Stimulated activated CD4-positive, alpha-beta T cell treated with anti-CD3 and anti-CD28 coated beads, Interleukin-15, amount 100 ng/mL, for 24 hours (primary cell): Measurements from ENCODE around the gene SPATS2L.

ENCODE experiments used
- DNase-seq: peaks from one replicate; pipeline ENCODE4 v3.0.0-alpha.2; 2020

The SPATS2L gene

GRCh38 chr2:200448455-200448854 lies 142.0 kb downstream of the SPATS2L start:
- DNase-seq = no peak

GRCh38 chr2:200449149-200449548 lies 142.7 kb downstream of the SPATS2L start:
- no peak for DNase-seq

DNA sequence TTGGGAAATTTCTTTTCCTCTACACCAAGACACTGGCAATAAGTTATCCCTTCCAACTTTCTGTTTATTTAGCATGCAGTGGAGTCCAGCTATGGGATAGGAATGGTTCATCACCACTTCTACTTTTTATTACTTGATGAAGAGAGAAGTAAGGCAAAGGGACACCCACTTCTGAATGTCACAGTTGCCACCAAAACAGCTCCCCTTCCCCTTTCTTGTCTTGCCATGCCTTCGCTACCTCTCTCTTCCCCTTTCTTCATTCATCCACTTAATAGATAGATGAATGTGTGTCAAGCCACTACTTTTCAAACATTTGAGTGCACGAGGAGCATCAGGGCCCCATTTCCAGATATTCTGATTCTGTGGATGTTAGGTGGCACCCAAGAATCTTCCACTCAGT lies 143.8 kb downstream of the SPATS2L start:
- DNase-seq = no peak

DNA sequence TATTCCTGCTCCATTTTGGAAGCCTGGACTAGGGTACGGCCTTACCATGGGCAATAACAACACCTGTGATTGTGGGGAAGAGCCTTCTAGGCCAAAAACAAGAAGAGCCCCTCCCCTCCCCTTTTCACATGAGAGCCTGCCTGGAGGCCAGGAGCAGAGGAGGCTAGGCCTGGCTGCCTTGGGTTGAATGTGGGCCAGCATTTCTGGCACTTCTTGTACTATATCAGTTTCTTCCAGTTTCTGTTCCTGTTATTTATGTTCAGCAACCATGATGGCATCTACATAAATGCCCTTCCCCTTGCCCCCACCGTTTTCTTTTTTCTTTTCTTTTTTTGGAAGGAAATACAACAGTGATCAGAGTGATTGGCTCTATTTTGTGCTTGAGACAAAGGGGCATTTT lies 145.0 kb downstream of the SPATS2L start:
- DNase-seq = no peak

DNA sequence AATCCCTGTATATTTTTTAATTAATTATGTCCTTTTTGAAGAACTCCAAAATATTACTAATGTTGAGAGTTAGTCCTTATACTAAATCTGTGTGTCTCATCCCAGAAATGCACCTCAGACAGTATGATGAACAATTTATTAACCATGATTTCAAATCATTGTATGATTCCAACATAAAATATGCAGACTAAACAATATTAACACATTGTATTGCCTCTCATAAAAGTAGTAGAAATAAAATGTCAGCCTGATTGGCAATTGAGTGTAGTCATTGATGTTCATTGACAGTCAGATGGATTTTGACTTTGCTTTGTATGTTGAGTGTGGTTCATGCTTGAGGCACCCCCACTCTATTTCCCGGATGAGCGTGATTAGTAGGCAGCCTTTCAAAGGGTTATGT lies 145.9 kb downstream of the SPATS2L start:
- no peak for DNase-seq

DNA sequence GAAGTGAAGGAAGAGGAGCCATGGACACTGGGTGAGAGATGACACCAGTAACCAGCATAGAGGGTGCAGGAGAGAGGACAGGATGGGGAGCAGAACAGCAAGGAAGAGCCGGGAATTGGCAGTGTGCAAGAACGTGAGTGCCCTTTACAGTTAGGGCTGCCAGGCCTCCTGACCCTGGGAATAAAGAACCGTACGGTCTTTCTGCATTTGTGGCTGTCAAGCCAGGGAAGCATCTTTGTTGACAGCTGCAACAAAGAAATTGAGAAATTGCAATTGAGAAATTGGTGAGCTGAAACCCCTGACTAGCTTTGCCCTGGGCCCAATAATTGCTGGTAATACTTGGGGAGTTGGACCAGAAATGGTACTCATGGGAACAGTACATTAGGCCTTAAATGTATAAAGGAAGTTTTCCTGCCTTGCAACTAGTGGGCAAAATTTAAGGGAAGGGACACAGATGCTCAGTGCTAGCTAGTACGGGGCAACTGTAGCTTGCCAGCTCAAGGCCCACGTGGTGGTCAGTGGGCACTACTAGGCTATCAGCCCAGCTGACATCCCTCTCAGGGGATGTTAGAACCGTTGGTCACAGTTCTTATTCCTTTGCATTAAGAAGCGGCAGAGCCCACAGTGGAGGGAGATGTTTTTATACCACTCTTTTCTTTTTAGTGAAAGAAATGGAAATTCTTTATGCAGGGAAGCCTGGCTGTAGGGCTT lies 146.8 kb downstream of the SPATS2L start:
- DNase-seq = no peak

DNA sequence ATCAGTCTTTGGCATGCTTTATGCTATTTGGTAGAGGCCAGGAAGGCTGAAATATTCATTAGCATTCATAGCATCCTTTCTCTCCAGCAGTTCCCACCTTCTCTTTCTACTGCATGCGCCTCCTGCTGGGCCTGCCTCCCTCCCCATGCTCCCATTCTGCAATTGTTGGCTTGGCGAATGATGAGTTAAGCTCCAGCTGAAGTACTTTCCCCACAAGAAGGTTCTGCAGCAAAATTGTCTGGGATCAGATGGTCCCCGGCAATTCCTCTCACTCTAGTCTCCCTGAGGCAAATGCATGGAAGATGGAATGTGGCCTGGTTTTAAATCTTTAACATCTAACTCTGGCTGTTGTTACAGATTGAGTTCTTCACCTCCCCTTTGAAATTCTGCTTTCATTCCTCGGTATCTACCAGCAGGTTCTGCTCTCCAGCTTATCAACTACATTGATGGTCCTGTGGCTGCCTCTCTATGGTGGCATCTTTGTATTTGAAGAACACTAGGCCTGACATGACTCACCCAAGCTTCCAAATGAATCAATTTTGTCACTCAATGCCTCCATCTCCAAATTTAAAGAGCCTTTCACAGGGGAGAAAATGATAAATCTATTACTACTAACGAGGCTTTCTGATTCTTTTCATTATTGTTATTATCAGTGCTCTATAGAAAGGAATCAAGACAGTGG lies 147.5 kb downstream of the SPATS2L start:
- DNase-seq = no peak

- DNase-seq = peak; percentile 27
These were observed 148.7 kb downstream of the SPATS2L start for GRCh38 chr2:200454927-200455801.

DNA sequence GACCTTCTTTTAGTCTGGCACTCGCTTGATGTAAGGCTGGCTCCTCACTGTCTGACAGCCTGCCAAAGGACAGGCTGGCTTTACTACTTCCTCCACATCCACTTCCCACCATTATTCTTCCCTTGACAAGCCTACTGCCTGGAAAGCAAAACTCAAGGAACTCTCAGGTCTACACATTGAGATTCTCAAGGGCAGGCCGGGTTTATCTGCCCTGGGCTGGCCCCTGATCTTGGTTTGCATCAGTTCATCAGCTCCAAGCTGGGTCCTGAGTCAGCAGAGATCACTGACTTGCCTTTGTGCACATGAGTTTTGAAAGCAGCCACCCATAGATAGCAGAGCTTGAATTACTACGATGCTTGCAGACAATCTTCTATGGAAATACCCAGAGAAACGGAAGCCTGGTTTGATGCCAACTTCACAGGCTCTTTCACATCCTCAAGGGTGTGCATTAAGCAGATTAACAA lies 149.5 kb downstream of the SPATS2L start:
- peak; percentile 54 for DNase-seq

GRCh38 chr2:200456567-200456966 lies 150.1 kb downstream of the SPATS2L start:
- no peak for DNase-seq

DNA sequence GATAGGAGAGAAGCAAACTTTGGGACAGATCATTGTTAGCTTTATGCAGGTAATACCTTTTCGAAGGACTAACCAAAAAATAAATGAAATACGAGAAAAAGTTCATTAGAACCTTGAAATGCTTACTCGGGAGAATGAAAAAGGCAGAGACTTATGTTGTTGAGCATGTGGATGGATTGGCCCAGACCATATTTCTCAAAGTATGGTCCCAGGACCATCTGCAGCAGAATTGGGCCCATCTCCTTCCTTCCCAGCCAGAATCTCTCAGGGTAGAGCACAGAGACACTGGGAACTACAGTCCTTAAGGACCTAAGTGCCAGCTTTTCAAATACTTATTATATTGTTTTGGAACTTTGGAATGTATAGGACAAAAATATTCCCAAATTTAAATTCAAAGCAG lies 152.6 kb downstream of the SPATS2L start:
- DNase-seq = no peak

- no peak for DNase-seq
These were observed 155.6 kb downstream of the SPATS2L start for GRCh38 chr2:200461846-200462710.

GRCh38 chr2:200463452-200463851 lies 157.0 kb downstream of the SPATS2L start:
- no peak for DNase-seq

DNA sequence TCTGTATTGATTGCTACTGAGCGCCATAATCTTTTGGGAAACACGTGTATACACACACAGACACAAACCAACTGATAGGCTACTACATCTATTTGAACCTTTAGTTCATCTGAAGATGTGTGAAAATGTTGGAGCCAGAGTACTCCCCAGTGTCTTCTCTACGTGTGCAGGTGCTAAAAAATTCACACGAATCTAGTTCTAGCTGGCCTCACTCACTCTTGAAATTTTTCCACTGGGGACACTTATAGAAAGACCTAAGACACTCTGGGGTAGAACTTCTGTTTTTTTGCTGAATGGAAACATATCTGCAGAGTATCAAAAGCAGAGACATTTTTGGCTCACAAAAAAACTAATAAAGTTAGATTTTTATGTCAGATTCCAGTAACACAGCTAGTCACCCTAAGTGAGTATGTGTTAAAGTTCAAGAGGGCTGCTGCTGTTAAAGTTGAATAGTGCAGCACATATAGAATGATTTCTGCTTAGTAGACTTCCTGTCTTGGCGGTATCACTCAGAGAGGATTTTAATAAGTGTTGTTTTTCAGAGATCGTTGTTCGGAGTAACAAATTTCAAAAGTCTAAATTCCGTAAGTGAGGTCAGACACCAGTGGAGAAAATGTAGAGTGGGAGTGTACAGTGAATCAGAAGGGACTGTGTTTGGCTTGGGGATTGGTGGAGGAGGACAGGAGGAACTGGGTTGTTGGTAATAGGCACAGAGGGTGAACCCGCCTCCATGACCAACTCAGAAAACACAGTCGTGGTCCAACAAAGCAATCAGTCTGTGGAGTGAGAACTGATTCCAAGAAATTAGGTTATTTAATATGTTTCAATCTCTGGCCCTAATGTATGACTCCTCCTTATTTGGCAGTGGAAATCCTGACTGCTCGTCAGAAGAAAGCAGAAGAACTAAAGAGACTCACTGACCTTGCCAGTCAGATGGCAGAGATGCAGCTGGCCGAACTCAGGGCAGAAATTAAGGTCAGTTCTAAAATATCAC lies 160.2 kb downstream of the SPATS2L start:
- peak; percentile 56 for DNase-seq

DNA sequence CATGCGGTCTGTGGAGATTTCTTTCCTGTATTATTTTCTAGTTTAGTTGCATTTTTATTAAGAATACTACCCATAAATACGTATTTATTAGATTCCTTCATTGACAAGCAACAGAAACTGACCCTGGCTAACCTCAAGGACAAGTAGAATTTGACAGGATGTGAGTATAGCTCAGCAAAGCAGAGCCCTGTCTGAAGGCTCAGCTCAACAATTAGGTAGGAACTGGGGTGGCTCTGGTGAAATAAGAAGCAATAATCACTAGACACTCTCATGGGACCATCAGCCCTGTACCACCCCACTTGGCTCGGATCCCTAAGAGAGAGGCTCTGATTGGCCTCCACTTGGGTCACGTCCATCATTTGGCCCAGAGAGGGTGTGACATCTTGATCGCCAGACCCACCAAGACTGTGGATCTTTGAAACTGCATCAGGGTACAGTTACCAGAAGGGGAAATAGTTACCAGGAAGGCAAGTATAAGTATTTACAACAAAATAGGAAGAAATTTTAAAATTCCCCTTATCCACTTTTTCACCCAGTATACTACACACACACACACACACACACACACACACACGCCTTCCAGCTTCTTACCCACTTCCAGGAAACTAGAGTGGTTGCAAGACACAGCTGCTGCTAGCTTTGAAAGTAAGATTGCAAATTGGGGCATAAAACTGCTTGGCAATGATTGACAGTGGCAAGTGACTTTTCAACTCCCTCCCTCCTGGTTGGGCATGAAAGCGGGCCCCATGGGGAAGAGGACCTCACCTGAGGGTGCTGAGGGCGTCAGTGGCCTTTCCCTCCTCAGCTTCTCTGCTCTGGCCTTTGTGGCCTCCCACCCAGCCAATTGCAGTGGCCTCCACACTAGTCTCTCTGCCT lies 161.6 kb downstream of the SPATS2L start:
- no peak for DNase-seq

GRCh38 chr2:200469708-200470211 lies 163.3 kb downstream of the SPATS2L start:
- no peak for DNase-seq

GRCh38 chr2:200470230-200470629 lies 163.7 kb downstream of the SPATS2L start:
- no peak for DNase-seq

DNA sequence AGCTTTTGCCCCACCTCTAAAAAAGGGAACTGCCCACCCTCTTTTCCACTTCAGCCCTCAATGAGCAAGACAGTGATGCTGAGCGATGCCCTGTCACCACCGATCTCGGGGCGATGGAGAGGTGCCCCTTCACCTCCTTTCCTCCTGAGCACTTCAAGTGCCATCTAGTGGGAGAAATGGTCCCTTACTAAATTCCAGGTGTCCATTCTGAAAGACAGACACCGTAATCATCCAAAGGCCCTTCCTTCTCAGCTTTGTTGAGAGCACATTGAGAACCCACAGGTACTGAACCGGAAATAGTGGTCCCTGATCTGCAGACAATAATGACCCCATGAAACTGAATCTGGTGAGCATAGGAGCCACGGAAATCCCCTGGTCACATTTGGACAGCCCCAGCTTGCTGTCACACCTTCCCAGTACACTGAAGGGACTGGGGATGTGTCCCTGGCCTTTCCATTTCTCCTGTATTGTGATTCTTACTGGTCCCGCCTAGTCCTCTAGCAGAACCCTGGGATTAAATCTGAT lies 164.9 kb downstream of the SPATS2L start:
- DNase-seq = peak; percentile 47

- DNase-seq = no peak
These were observed 165.6 kb downstream of the SPATS2L start for GRCh38 chr2:200471928-200472645.
